Cardiac fibroblast (primary cell): ENCODE data around the gene NEMF.
"Not testable (repeated sequence)": the region's sequence is repeated elsewhere in the genome, so short reads cannot be mapped to it uniquely, and the experiment has no call there.

ENCODE experiments used
- DNase-seq, 2 donors: peaks; one replicate each; pipeline versions ENCODE4 v3.0.0 to v3.0.0-alpha.2; 2010; ENCODE audit warnings: low read depth in 2 of 2
- H3K4me3 ChIP-seq, 2 donors: replicated peaks in 1 of 2; 1 replicate in 1 of 2; 2 replicates in 1 of 2; pipeline ENCODE4 v1.5.1; 2011; ENCODE audit warnings: low read depth in 2 of 2, low read length in 2 of 2, mild to moderate bottlenecking in 2 of 2, moderate library complexity in 1 of 2
- TF ChIP-seq, protein P1 (sequence below): IDR thresholded peaks from one replicate; pipeline ENCODE4 v1.5.1; 2011; ENCODE audit warnings: low read depth, mild to moderate bottlenecking, low read length, inconsistent platforms

Gene NEMF

GRCh38 chr14:49882826-49883694 lies 30.5 kb upstream of the NEMF start:
- TF ChIP-seq, protein P1, sequence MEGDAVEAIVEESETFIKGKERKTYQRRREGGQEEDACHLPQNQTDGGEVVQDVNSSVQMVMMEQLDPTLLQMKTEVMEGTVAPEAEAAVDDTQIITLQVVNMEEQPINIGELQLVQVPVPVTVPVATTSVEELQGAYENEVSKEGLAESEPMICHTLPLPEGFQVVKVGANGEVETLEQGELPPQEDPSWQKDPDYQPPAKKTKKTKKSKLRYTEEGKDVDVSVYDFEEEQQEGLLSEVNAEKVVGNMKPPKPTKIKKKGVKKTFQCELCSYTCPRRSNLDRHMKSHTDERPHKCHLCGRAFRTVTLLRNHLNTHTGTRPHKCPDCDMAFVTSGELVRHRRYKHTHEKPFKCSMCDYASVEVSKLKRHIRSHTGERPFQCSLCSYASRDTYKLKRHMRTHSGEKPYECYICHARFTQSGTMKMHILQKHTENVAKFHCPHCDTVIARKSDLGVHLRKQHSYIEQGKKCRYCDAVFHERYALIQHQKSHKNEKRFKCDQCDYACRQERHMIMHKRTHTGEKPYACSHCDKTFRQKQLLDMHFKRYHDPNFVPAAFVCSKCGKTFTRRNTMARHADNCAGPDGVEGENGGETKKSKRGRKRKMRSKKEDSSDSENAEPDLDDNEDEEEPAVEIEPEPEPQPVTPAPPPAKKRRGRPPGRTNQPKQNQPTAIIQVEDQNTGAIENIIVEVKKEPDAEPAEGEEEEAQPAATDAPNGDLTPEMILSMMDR = no peak

DNA sequence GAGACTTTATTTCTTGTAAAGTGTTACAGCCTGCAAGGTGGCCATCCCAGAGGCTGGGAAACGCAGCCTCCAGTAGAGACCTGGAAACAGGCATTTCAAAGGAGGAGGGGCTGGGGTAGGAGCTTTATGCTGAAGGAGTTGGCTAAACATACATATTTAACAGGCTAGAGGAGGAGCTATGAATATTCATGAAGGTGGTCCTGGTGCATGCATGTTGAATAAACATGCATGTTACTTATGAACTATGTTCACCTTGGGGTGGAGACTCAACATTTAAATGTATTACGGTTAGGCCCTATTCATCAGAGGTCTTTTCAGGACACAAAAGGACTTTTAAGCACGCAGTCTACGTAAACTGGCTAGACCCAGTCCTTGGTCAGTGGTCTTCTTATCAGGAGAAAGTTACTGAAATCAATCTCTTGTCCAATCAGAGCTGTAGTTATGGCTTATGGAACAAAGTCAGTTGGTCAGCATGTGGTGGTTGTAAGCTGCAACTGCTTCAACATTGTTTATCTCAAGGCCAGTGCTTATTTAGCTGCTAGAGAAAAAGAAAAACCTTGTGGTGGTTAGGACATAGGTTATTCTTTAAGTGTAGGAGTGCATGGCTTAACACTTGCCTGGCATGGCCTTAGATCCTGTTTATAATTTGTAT lies 28.9 kb upstream of the NEMF start:
- TF ChIP-seq, protein P1 = no peak
- no peak overlapping the region for H3K4me3 ChIP-seq
- no peak for DNase-seq

More at GRCh38 chr14:49882826-49883694, 30.5 kb upstream of the NEMF start:
- DNase-seq = peak in 1 of 2 donors; percentile 69
- H3K4me3 ChIP-seq = no peak overlapping the region

DNA sequence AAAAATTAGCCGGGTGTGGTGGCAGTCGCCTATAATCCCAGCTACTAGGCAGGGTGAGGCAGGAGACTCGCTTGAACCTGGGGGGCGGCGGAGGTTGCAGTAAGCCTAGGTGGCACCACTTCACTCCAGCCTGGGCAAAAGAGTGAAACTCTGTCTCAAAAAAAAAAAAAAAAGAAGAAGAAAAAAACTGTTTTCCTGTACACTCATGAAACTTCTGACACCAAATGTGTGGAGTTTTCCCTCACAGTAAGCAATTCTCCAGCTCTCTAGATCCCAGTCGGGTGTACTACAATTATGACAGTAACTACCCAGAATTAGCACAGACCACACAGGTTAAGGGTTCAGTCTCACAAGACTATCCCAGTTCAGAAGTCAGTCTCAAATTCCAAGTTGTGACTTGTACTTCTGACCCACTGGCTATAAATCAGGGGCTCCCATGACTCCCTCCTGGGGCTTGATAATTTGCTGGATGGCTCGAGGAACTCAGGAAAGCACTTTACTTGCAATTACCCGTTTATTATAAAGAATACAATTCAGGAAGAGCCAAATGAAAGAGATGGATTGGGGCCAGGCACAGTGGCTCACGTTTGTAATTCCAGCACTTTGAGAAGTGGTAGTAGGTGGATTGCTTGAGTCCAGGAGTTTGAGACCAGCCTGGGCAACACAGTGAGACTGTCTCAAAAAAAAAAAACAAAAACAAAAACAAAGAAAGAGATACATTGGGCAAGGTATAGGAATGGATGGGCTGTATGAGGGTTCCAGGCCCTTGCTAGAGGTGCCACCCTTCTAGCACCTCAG lies 27.9 kb upstream of the NEMF start:
- no peak for DNase-seq
- no peak overlapping the region for H3K4me3 ChIP-seq
- TF ChIP-seq, protein P1 = no peak

GRCh38 chr14:49879646-49880204 lies 27.1 kb upstream of the NEMF start:
- TF ChIP-seq, protein P1 = peak; percentile 78
- peak; percentile 70 to 81 for DNase-seq
- H3K4me3 ChIP-seq = no peak overlapping the region

- H3K4me3 ChIP-seq = no peak overlapping the region
- no peak for DNase-seq
- TF ChIP-seq, protein P1 = no peak
Measured at GRCh38 chr14:49876563-49877127, 24.1 kb upstream of the NEMF start.

GRCh38 chr14:49875640-49876198 lies 23.1 kb upstream of the NEMF start:
- no peak overlapping the region for H3K4me3 ChIP-seq
- no peak for DNase-seq
- TF ChIP-seq, protein P1 = no peak

DNA sequence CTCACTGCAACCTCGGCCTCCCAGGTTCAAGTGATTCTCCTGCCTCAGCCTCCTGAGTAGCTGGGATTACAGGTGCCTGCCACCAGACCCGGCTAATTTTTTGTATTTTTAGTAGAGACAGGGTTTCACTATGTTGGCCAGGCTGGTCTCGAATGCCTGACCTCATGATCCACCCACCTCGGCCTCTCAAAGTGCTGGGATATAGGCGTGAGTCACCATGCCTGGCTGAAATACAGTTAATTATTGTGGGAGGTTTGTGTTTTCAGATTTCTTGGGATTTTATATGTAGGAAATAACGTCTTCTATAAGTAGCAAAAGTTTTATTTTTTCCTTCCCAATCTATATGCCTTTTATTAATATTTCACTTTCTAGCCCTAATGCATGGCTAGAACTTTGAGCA lies 21.0 kb upstream of the NEMF start:
- H3K4me3 ChIP-seq = not testable (repeated sequence)
- DNase-seq = peak in 1 of 2 donors; percentile 13
